ENCODE measurements around the gene CNNM1.

CNNM1 gene

GRCh38 chr10:99374972-99375371 is 45.8 kb downstream of the CNNM1 start:
- DNase-seq: no peak

GRCh38 chr10:99375426-99375825 is 46.3 kb downstream of the CNNM1 start:
- no peak for DNase-seq

- no peak for DNase-seq
These were observed 53.0 kb downstream of the CNNM1 start for GRCh38 chr10:99382176-99382575.

- DNase-seq: no peak
These were observed 57.9 kb downstream of the CNNM1 start for GRCh38 chr10:99387071-99387470.

GRCh38 chr10:99387541-99387940 is 58.4 kb downstream of the CNNM1 start:
- DNase-seq: no peak

- no peak for DNase-seq
These were observed 60.7 kb downstream of the CNNM1 start for GRCh38 chr10:99389729-99390480.

- DNase-seq: no peak
These were observed 62.2 kb downstream of the CNNM1 start for GRCh38 chr10:99391346-99391745.

GRCh38 chr10:99393036-99393435 is 63.9 kb downstream of the CNNM1 start:
- DNase-seq: no peak

- no peak for DNase-seq
These were observed 64.5 kb downstream of the CNNM1 start for GRCh38 chr10:99393683-99394082.

- no peak for DNase-seq
These were observed 65.1 kb downstream of the CNNM1 start for GRCh38 chr10:99394256-99394655.

GRCh38 chr10:99394761-99395386 is 65.7 kb downstream of the CNNM1 start:
- DNase-seq: no peak

- DNase-seq: no peak
These were observed 66.7 kb downstream of the CNNM1 start for GRCh38 chr10:99395750-99396445.

GRCh38 chr10:99396471-99396870 is 67.3 kb downstream of the CNNM1 start:
- no peak for DNase-seq

GRCh38 chr10:99399664-99400063 is 70.5 kb downstream of the CNNM1 start:
- no peak for DNase-seq

GRCh38 chr10:99403674-99404073 is 74.5 kb downstream of the CNNM1 start:
- DNase-seq: no peak

- DNase-seq: no peak
These were observed 77.0 kb downstream of the CNNM1 start for GRCh38 chr10:99406149-99406548.

GRCh38 chr10:99410146-99410545 is 81.0 kb downstream of the CNNM1 start:
- DNase-seq: no peak

GRCh38 chr10:99410876-99411275 is 81.7 kb downstream of the CNNM1 start:
- no peak for DNase-seq

- no peak for DNase-seq
These were observed 82.4 kb downstream of the CNNM1 start for GRCh38 chr10:99411546-99411945.

- no peak for DNase-seq
These were observed 82.9 kb downstream of the CNNM1 start for GRCh38 chr10:99412099-99412498.

- no peak for DNase-seq
These were observed 89.9 kb downstream of the CNNM1 start for GRCh38 chr10:99418910-99419624.

GRCh38 chr10:99419688-99420087 is 90.5 kb downstream of the CNNM1 start:
- DNase-seq: no peak

- DNase-seq: no peak
These were observed 92.1 kb downstream of the CNNM1 start for GRCh38 chr10:99421233-99421739.

Data from activated CD4-positive, CD25-positive, alpha-beta regulatory T cell treated with anti-CD3 and anti-CD28 coated beads, Interleukin-2, amount 50 U/mL, for 72 hours (primary cell).